Measurements from ENCODE around the gene NIN. TPM values are rescaled to one million over a fixed set of nuclear protein-coding genes. Genes with fewer than 3 reads are reported as not detected.

The NIN gene
- total RNA-seq: 21.4 and 24.7 TPM in 2 replicates

GRCh38 chr14:50830932-50831725, at the start of gene NIN:
NIN (minus strand) TSS chr14:50831162; CDS start chr14:50822056, 9,106 bp downstream.

GRCh38 chr14:50871914-50872732, 41.2 kb upstream of the NIN start, which contains the start of gene ABHD12B:
ABHD12B (plus strand) TSS chr14:50872053; CDS start chr14:50872175, 122 bp downstream.

Small RNA genes within 50 kb of the gene (small RNA-seq; reads per million reads assigned to genes)
- gene RF00593: not detected

Other genes with a start within 250 kb of the NIN start
- 13.0 and 18.8 TPM in 2 replicates for gene SAV1, start 162.9 kb downstream of the NIN start, total RNA-seq
- gene ABHD12B, start 40.9 kb upstream of the NIN start, total RNA-seq: not detected in 2 replicates
- 197 and 298 TPM in 2 replicates for gene PYGL, start 113.3 kb upstream of the NIN start, total RNA-seq

Measured in placental epithelial cell (primary cell).